ENCODE data around the gene FAR2. TPM values are rescaled to one million over a fixed set of nuclear protein-coding genes. Genes with fewer than 3 reads are reported as not detected.

Gene FAR2
- total RNA-seq, 4 donors from 2014 or later = 13.2 to 27.4 (median 22.8) TPM

DNA sequence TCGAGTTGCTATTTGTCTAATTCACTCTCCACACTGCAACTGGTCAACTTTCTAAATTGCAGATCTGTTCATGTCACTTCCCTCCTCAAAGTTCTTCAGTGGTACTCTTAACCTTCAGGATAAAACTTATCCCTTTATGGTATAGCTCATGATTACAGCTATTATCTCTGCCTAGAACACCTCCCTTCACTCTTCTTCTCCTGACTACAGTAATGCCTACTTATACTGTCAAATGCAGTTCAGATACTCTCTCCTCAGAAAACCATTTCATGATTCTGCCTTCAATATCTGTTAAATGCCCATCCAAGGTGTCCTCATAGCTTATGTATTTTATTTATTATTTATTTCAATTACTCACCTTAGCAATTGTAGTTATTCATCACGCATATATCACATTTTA, 85.5 kb downstream of the FAR2 start:
- TF ChIP-seq, protein P1, sequence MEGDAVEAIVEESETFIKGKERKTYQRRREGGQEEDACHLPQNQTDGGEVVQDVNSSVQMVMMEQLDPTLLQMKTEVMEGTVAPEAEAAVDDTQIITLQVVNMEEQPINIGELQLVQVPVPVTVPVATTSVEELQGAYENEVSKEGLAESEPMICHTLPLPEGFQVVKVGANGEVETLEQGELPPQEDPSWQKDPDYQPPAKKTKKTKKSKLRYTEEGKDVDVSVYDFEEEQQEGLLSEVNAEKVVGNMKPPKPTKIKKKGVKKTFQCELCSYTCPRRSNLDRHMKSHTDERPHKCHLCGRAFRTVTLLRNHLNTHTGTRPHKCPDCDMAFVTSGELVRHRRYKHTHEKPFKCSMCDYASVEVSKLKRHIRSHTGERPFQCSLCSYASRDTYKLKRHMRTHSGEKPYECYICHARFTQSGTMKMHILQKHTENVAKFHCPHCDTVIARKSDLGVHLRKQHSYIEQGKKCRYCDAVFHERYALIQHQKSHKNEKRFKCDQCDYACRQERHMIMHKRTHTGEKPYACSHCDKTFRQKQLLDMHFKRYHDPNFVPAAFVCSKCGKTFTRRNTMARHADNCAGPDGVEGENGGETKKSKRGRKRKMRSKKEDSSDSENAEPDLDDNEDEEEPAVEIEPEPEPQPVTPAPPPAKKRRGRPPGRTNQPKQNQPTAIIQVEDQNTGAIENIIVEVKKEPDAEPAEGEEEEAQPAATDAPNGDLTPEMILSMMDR (IDR thresholded peaks at IDR 0.05; ENCODE audit: low read depth) = no peak

DNA sequence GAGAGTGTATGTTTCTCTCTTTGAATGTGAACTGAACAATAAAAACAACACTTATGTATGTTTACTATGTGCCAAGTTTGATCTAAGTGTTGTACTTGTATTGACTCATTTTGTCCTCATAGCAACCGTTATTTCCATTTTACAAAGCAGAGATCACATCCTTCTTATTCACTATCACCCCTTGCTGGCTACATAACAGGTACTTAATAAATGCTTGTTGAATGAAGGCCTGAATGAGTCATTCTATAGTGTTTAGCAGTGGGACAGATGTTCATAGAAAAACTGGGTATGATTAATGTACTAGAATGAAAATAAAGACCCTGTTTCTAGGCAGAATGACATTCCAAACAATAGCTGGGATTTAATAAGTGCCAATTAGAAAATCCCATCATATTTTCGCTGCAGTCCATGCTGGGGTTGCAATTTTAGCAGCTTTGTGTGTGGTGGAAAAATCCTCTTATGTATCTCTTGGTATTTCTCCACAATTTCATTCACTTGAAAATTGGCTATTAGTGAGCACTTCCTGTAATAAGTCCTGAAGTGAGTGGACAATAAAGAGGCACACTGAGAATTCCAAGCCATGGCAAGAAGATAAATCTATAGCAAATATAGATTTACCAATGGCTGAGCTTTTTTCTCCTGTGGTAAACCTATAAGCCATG, 86.0 kb downstream of the FAR2 start:
- TF ChIP-seq, protein P1 (IDR thresholded peaks at IDR 0.05; ENCODE audit: low read depth) = no peak

DNA sequence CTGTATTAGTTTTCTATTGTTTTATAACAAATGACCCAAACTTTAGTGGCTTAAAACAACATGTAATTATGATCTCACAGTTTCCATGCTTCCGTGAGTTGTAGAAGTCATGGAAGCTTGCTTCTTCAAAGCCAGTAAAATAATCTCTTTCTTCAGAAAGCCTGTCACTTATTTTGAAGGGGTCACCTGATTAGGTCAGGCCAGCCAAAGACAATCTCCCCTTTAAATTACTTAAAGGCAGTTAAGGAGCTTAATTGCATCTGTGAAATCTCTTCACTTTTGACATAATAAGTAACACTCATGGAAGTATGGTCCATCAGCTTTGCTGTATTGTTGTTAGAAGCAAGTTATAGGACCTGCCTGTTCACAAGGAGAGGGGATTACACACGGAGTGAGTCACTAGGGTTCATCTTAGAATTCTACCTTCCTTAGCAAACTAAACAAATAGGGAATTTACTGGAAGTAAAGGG, 89.8 kb downstream of the FAR2 start:
- TF ChIP-seq, protein P1 (IDR thresholded peaks at IDR 0.05; ENCODE audit: low read depth) = no peak

DNA sequence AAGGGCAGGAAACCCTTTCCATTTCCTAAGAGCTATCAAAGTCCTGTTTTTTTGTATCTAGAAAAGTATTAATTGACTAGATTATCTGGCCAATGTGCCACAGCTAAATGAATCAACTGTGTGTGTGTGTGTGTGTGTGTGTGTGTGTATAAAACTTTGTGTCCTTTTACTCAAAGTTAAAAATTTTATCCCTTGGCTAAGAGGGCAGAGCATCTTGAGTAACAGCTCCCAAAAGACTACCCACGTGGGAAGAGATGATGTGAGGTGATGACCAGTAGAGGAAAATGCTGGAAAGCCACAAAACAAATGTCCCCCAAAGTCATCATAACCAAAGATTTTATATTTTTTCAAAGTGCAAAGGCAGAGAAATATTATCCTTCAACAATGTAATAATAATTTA, 90.3 kb downstream of the FAR2 start:
- TF ChIP-seq, protein P1 (IDR thresholded peaks at IDR 0.05; ENCODE audit: low read depth) = no peak

DNA sequence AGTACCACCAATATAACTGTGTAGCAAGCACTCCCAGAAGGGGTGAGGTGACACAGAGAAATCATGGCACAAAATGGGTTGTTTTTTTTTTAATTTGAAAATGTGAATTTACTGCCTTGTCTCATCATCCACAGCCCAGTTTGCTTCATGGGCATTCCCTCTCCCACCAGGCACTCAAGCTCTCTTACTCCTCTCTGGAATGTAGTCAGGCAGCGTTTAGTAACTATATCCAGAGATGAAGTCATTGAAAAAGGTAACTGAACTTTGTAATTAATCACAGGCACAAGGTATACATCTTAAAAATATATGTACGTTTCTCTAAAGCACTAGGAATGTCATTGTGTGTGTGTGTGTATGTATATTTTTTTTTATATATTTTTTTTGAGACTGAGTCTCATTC, 91.4 kb downstream of the FAR2 start:
- TF ChIP-seq, protein P1 (IDR thresholded peaks at IDR 0.05; ENCODE audit: low read depth) = no peak

DNA sequence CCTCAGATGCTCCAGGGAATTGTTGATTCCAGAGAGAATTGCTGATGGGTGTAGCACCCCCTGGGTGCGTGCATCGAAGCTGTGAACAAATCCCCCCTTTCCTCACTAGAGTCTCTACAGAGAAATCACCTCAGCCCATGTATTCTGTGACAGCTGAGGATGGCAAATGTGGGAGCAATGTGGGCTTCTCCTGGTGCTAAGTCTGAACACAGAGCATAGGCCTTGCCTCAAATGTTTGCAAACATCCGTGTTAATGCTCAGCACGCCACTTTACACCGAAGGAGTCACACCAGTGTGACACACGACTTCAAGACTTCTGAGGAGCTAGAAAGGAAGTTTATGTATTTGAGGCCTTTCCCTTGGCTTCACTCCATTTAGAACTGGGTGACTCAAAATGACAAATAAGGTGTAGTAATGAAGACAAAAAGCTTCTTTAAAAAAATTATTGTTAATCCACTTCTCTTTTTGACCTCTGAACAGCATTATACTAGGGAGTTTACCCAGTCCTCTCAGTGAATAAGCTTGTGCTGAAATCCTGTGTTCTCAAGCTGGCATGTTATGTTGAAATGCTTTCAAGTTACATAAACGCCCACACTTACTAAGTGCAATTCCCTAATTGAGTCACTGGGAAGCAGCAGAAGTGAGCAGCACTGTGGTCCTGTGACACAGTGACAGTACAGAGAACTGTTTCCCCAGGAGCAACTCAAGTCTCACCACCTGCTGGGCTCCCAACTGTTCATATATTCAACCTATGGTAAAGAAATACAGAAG, 92.9 kb downstream of the FAR2 start:
- TF ChIP-seq, protein P1 (IDR thresholded peaks at IDR 0.05; ENCODE audit: low read depth) = no peak

DNA sequence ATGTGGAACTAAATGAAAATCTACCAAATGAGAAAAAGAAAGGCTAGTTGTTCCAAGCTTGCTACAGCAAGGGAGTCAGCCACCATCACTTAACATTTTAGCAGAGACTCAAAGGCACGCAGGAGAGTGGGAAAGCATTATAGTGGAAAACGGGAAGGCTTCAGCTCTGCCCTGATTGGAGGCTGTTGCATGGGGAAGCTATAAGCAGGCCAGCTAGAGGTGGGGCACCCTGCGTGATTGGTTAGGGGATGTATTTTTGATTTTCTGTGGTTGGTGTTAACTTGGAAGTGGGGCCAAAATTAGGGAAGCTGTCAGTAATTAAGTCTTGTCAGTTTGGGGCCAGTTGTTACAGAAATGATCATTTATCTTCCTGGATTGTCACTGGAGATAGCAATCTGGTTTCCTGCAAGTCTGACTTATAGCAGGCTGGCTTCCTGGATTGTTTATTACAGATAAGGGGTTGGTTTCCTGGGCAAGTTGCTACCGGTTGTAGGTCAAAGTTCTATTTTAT, 93.9 kb downstream of the FAR2 start:
- TF ChIP-seq, protein P1 (IDR thresholded peaks at IDR 0.05; ENCODE audit: low read depth) = no peak

Data from subcutaneous adipose tissue (tissue), 4 donors.